ENCODE data around the gene DGAT2.

The DGAT2 gene, protein sequence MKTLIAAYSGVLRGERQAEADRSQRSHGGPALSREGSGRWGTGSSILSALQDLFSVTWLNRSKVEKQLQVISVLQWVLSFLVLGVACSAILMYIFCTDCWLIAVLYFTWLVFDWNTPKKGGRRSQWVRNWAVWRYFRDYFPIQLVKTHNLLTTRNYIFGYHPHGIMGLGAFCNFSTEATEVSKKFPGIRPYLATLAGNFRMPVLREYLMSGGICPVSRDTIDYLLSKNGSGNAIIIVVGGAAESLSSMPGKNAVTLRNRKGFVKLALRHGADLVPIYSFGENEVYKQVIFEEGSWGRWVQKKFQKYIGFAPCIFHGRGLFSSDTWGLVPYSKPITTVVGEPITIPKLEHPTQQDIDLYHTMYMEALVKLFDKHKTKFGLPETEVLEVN

DNA sequence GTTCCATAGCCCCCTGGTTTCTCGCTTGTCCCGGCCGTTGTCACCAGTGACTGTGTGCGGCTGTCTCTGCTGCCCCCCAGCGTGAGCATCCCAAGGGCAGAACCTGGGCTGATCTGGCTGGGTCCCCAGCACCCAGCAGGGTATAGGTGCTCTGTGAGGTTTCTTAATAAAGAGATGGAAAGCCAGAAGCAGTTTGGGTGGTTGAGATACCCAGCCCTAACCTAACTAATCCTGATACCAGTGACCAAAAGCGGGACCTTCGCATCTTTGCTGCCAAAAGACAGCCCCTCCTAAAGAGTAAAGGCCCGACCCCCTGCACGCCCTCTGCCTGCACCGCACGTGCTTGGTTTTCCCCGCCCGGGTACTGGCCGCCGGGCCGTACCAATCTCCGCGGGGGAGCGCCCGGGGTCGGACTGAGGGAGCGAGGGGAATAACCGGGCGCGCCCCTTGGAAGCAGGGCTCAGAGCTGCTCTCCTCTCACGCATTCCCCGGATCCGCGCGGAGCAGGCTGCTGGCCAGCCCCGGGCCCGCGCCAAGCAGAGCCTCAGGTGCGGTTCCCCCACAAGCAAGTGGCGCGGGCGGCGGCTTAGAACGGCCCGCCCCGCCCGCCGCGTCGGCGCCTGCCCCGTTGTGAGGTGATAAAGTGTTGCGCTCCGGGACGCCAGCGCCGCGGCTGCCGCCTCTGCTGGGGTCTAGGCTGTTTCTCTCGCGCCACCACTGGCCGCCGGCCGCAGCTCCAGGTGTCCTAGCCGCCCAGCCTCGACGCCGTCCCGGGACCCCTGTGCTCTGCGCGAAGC is at the start of gene DGAT2:
Gene DGAT2 (plus strand): TSS at position 667 of the 797 bp plus-strand sequence. CDS start 214 bp downstream, outside the sequence.
- peak within 1 kb of the TSS; percentile 44 for H3K27ac ChIP-seq
- ChIA-PET CTCF (interaction anchor here (0.6 kb wide), 2 partner anchors 16 to 389 kb away, joined by 5 read pairs; no protein-coding TSS in a partner anchor), POLR2A (ENCODE audit: low non-redundant PET) (no interaction called here)
- peak; percentile 79 for DNase-seq (ENCODE audit: low spot score)
- TF ChIP-seq, protein P1, sequence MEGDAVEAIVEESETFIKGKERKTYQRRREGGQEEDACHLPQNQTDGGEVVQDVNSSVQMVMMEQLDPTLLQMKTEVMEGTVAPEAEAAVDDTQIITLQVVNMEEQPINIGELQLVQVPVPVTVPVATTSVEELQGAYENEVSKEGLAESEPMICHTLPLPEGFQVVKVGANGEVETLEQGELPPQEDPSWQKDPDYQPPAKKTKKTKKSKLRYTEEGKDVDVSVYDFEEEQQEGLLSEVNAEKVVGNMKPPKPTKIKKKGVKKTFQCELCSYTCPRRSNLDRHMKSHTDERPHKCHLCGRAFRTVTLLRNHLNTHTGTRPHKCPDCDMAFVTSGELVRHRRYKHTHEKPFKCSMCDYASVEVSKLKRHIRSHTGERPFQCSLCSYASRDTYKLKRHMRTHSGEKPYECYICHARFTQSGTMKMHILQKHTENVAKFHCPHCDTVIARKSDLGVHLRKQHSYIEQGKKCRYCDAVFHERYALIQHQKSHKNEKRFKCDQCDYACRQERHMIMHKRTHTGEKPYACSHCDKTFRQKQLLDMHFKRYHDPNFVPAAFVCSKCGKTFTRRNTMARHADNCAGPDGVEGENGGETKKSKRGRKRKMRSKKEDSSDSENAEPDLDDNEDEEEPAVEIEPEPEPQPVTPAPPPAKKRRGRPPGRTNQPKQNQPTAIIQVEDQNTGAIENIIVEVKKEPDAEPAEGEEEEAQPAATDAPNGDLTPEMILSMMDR (conservative IDR thresholded peaks at IDR 0.05; ENCODE audit: low read depth): peak; percentile 20; the same call in 1 of the 2 replicates

DNA sequence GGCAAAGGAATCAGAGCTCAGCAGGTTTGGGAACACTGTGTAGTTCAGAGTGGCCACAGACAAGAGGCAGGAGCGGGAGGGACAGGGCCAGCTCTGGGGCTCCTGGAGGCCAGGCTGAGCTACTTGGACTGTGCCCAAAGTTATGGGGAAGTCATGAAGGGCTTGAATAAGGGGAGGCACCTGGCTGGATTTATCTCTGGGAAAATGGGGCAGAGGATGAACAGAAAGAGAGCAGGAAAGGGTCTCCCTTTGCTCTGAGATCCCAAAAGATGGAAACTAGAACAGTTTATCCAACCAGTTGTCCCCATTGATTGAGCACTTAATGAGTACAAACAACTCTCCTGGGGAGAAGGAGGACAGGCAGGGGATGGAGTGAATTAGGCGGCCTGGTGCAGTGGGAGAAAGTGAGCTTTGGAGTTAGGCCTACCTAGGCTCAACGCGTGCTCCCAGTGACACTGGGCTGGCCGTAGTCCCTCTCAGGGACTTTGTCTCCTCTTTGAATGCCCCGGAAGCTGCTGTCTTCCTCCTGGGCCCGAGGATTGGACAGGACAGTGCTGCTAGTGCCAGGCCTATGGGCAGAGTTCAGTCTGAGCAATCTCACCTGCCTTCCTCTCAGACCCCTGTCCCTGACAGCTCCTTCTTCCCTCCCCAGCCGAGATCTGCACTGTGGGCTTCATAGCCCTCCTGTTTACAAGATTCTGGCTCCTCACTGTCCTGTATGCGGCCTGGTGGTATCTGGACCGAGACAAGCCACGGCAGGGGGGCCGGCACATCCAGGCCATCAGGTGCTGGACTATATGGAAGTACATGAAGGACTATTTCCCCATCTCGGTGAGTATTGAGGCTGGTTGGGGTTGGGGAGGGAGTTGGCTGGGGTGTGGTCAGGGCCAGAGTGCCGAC is 49.0 kb upstream of the DGAT2 start:
- POLR2A ChIA-PET (ENCODE audit: low non-redundant PET): no interaction called here
- CTCF ChIA-PET: interaction anchor here (0.5 to 1.8 kb wide), 3 partner anchors 13 to 1033 kb away, joined by 3 to 4 read pairs (median 4); no protein-coding TSS in a partner anchor
- H3K27ac ChIP-seq: no peak overlapping the region
- no peak for DNase-seq (ENCODE audit: low spot score)
- TF ChIP-seq, protein P1 (conservative IDR thresholded peaks at IDR 0.05; ENCODE audit: low read depth): no peak

DNA sequence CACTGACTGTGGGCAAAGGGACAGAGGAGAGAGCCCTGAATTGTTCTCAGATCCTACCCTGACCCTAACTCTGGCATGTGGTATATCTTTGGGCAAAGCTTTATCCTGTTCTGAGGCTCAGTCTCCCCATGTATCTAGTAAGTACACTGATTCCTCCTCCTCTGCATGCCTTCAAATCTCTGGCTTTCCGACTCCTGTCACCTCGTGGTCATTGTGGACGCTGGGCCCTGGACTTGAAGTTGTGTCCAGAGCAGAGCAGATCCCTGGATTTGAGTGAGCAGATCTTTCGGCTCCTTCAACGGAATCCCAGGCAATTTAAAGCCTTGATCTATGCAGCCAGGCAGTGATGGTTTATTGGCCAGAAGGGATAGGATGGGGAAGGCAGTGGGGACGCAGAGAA is 47.9 kb upstream of the DGAT2 start:
- DNase-seq (ENCODE audit: low spot score): no peak
- H3K27ac ChIP-seq: no peak overlapping the region
- ChIA-PET CTCF (interaction anchor here (1.8 kb wide), 1 partner anchor 14 kb away, joined by 4 read pairs; no protein-coding TSS in a partner anchor), POLR2A (ENCODE audit: low non-redundant PET) (no interaction called here)
- TF ChIP-seq, protein P1 (conservative IDR thresholded peaks at IDR 0.05; ENCODE audit: low read depth): no peak

DNA sequence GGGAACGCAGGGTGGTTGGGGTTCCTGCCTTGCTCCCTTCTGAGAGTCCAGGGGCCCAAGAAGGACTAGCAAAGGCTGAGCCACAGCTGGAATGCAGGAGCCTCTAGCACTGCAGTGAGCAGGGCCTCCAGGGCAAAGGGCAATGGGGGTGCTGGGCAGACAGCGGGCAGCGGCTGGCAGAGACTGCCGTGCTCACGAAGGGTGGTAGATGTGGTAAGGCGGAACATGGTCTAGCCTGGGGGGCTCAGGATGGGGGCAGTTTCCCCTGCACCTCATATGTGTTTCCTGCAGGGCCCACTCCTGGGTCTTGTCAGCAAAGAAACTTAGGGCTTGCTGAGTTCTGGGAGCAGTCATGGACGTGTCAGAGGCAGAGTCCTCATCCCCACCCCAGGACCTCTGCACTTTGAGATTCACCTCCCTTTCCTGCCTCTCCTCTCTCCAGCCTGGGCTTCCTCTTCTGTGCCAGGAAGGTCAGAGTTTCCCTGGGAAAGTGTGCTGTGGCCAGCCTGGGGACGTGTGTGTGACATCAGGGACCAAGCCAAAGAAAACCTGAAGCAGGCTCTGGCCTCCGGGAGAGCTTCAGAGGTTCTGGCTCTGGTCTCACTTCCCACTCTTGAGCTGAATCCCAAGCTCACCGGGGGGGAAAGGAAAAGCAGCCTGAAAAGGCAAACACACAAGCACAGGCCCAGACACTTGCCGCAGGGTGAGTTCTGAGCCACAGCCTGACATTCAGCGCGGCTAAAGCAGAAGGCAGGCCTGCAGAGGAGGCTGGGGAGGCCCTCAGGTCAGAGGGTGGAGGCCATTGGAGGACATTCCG is 46.5 kb upstream of the DGAT2 start:
- no peak overlapping the region for H3K27ac ChIP-seq
- no peak for DNase-seq (ENCODE audit: low spot score)
- POLR2A ChIA-PET (ENCODE audit: low non-redundant PET): no interaction called here
- TF ChIP-seq, protein P1 (conservative IDR thresholded peaks at IDR 0.05; ENCODE audit: low read depth): no peak
- CTCF ChIA-PET: interaction anchor here (0.6 to 0.9 kb wide), 4 partner anchors 15 to 570 kb away, joined by 3 to 4 read pairs (median 3); no protein-coding TSS in a partner anchor

DNA sequence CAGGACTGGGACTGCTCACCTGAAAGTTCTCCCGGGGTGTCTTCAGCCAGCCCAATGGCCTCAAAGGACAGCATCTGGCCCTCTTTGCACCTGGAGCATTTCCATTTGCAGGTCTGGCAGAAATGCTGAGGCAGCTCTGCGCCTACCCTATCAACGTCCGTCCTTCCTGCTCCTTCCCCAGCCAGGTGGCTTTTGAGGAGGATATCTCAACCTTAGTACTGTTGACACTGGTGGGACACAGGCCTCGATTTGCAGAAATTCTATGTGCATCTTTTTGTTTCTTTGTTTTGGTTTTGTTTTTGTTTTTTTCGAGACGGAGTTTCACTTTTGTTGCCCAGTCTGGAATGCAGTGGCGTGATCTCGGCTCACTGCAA is 45.9 kb upstream of the DGAT2 start:
- DNase-seq (ENCODE audit: low spot score): no peak
- H3K27ac ChIP-seq: no peak overlapping the region
- ChIA-PET CTCF (interaction anchor here (0.7 to 0.9 kb wide), 3 partner anchors 15 to 570 kb away, joined by 3 to 4 read pairs (median 3); no protein-coding TSS in a partner anchor), POLR2A (ENCODE audit: low non-redundant PET) (no interaction called here)
- TF ChIP-seq, protein P1 (conservative IDR thresholded peaks at IDR 0.05; ENCODE audit: low read depth): no peak
